GM12878 (cell line): ENCODE data around the gene SHROOM3. TPM values are rescaled to one million over a fixed set of nuclear protein-coding genes. Genes with fewer than 3 reads are reported as not detected.
"Not testable (repeated sequence)": the region's sequence is repeated elsewhere in the genome, so short reads cannot be mapped to it uniquely, and the experiment has no call there.

Source experiments
- ATAC-seq: fragments of 200-7000 bp; cut with Tn5 transposase; 3 replicates; pipeline ENCODE4 v1.9.1; 2020; ENCODE audit warnings: mild to moderate bottlenecking, moderate library complexity
- BruUV-seq: library from RNA; stranded (reverse); fragments of 400-500 nt; replicated peaks from 2 replicates; lab custom pipeline; 2021; lab: Mats Ljungman, UMichigan
- CTCF ChIA-PET: fragments of 300-600 bp; sonication (Branson Sonifier 250); formaldehyde crosslinking; extraction: SDS; loops from one replicate; lab custom pipeline; 2021; ENCODE audit warnings: inconsistent platforms; lab: Yijun Ruan, JAX
- POLR2A ChIA-PET: fragments of 350-600 bp; formaldehyde crosslinking; extraction: SDS; loops from one replicate; lab custom pipeline; 2021; ENCODE audit warnings: inconsistent platforms; lab: Charles Lee
- RAD21 ChIA-PET: fragments of 300-600 bp; sonication (Branson Sonifier 250); formaldehyde crosslinking; loops from one replicate; lab custom pipeline; 2023; ENCODE audit warnings: antibody characterized with exemption; ENCODE audit not compliant: unreplicated experiment; lab: Charles Lee
- SMC1A ChIA-PET: fragments of 300-600 bp; sonication (Branson Sonifier 250); formaldehyde crosslinking; loops from one replicate; lab custom pipeline; 2023; ENCODE audit not compliant: unreplicated experiment, uncharacterized antibody; lab: Charles Lee
- DNase-seq: peaks from one replicate; pipeline ENCODE4 v3.0.0-alpha.2; 2011; ENCODE audit warnings: low read depth, low spot score
- FAIRE-seq: peaks from 3 replicates; lab custom pipeline; 2011; peaks lifted over from hg19 to GRCh38; lab: Jason Lieb, UNC
- H2AFZ ChIP-seq: 2 replicates; pipeline ENCODE4 v1.6.0; 2011; ENCODE audit warnings: low read depth, low read length, control low read depth; ENCODE audit not compliant: control insufficient read depth
- H3K27ac ChIP-seq: 2 replicates; pipeline ENCODE4 v1.5.1; 2011; ENCODE audit warnings: control low read depth; ENCODE audit not compliant: control insufficient read depth, insufficient read depth
- H3K27me3 ChIP-seq, 2 experiments: replicated peaks in 1 of 2; 2 replicates each; pipeline versions ENCODE4 v1.6.0 to v1.6.1; 2011; ENCODE audit warnings: low read length in 1 of 2; ENCODE audit not compliant: control insufficient read depth in 2 of 2, insufficient read depth in 2 of 2
- H3K36me3 ChIP-seq, 2 experiments: 2 replicates each; pipeline ENCODE4 v1.5.1; 2011; ENCODE audit warnings: low read length in 1 of 2; ENCODE audit not compliant: control insufficient read depth in 2 of 2, insufficient read depth in 2 of 2
- H3K4me1 ChIP-seq: 2 replicates; pipeline ENCODE4 v1.6.1; 2011; ENCODE audit warnings: mild to moderate bottlenecking, low read length, moderate library complexity, mixed read lengths; ENCODE audit not compliant: control insufficient read depth, insufficient read depth
- H3K4me2 ChIP-seq: 2 replicates; pipeline ENCODE4 v1.6.0; 2011; ENCODE audit warnings: control low read depth; ENCODE audit not compliant: control insufficient read depth, insufficient read depth
- H3K4me3 ChIP-seq: fragments of 200-600 bp; sonication (generic); 2 replicates; pipeline ENCODE4 v1.5.1; 2016
- H3K79me2 ChIP-seq: 2 replicates; pipeline ENCODE4 v1.6.0; 2011; ENCODE audit warnings: low read length; ENCODE audit not compliant: control insufficient read depth, insufficient read depth
- H3K9ac ChIP-seq: 2 replicates; pipeline ENCODE4 v1.8.0; 2011; ENCODE audit warnings: low read length, control low read depth, mixed read lengths; ENCODE audit not compliant: control insufficient read depth, insufficient read depth
- H3K9me3 ChIP-seq: replicated peaks from 3 replicates; pipeline ENCODE4 v1.5.1; 2011; ENCODE audit warnings: mild to moderate bottlenecking, low read length; ENCODE audit not compliant: control insufficient read depth, insufficient read depth
- H4K20me1 ChIP-seq: 2 replicates; pipeline ENCODE4 v1.6.0; 2011; ENCODE audit not compliant: control insufficient read depth, insufficient read depth
- CREB1 ChIP-seq: IDR thresholded peaks from 2 replicates; pipeline ENCODE4 v1.6.1; 2012; ENCODE audit warnings: low read depth, mild to moderate bottlenecking, inconsistent platforms
- LARP7 ChIP-seq: fragments of 450-650 bp; IDR thresholded peaks from 2 replicates; pipeline ENCODE4 v1.6.1; 2017; ENCODE audit warnings: mild to moderate bottlenecking
- SP1 ChIP-seq: IDR thresholded peaks from one replicate; pipeline ENCODE4 v1.6.1; 2011; ENCODE audit warnings: low read depth, low read length
- ZSCAN29 ChIP-seq: fragments of 450-650 bp; IDR thresholded peaks from 2 replicates; pipeline ENCODE4 v1.6.1; 2017; ENCODE audit warnings: mild to moderate bottlenecking, moderate library complexity
- WGBS: methylation state at CpG from one replicate; pipeline ENCODE4 v1.1.6; 2016; ENCODE audit warnings: low lambda C conversion rate; ENCODE audit not compliant: insufficient replicate concordance, insufficient coverage; ENCODE audit errors: missing lambda C conversion rate; 5-methylcytosine and 5-hydroxymethylcytosine counted together
- in situ Hi-C: fragments of 300-500 bp; cut with MboI; formaldehyde crosslinking; loops from 9 replicates; pipeline ENCODE4 v1.14.3; 2018; ENCODE audit warnings: mixed read lengths
- intact Hi-C: fragments of 100-400 bp; cut with micrococcal nuclease; formaldehyde crosslinking; loops from one replicate; pipeline ENCODE4 v1.14.2; 2022; ENCODE audit not compliant: unreplicated experiment
- polyA plus RNA-seq, 11 experiments: library from polyadenylated mRNA; depleted of rRNA in 4 of 11; unstranded in 6 of 11; stranded (reverse) in 5 of 11; fragments of >200 nt; fragmentation: Nextera tagmentation in 4 of 11; fragmentation: Illumina TruSeq in 1 of 11; extraction: Ambion mirVana in 4 of 11; extraction: Trizol in 1 of 11; gene quantifications; 1 replicate in 1 of 11; 2 replicates in 10 of 11; pipeline versions ENCODE4 v1.2.1 to v1.2.3, GENCODE V29; 2011 to 2016; ENCODE audit warnings: inconsistent platforms in 2 of 11, missing spikeins in 2 of 11, low read depth in 1 of 11
- total RNA-seq, 4 experiments: library from RNA; depleted of rRNA in 3 of 4; stranded (reverse); fragments of >200 nt in 3 of 4; fragmentation: Illumina TruSeq in 1 of 4; extraction: Trizol in 1 of 4; gene quantifications; 2 replicates each; pipeline versions ENCODE4 v1.2.1 to v1.2.3, GENCODE V29; 2013 to 2021
- TF ChIP-seq, protein P1 (sequence below): fragments of 450-650 bp; IDR thresholded peaks from 2 replicates; pipeline ENCODE4 v1.6.1; 2018; ENCODE audit warnings: mild to moderate bottlenecking, low read depth, moderate library complexity; ENCODE audit not compliant: partially characterized antibody

The SHROOM3 gene
- total and polyA plus RNA-seq, 10 of the 15 experiments (the other 5 are each of a cell fraction or from before 2014, with no cell fraction given): under 0.01 to 0.29 (median 0.08) TPM; not detected in 1

DNA sequence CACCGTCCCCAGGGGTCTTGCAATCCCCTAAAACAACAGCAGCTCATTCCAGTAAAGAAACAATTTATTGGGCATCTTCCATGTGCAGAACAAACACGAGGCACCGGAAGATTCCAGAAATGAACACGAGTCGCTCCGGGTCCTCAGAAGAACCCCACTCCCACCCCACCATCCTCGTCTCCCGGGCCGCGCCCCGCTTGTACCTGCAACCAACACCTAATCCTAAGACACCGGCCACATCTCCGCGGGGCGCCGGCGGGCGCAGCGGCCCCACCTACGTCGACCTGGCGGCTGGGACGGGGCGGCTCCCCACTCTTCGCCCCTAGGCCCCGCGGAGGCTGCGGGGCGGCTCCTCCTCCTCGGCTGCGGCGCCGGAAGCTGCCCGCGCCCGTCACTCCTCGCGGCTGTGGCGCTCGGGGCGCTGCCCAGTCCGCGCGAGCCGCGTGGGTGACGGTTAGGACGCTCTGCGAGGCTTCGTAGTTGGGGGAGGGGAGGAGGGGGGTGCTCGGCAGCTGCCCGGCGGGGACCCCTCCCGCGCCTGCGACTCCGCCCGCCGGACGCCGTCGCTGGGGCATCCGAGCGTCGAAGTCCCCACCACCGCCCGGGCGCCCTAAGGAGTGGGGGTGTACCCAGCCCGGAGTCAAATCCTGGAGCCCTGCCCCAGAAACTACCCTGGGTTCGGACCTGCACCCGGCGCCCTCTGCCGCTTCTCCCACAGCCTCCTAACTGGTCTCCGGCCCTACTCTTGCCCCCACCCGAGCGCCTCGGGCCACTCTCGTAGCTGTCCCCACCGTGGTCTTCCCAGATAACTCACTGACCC is 14.1 kb upstream of the SHROOM3 start, which contains the start of gene CCDC158:
TSS of gene CCDC158 (minus strand) at position 380 of the 820 bp plus-strand sequence. CDS start 17,934 bp downstream, outside the sequence.
- in situ Hi-C loops: no loop called here
- no TSS peak for BruUV-seq
- no peak within 1 kb of the TSS for H3K27ac ChIP-seq
- no peak for DNase-seq
- no peaks in the 10 kb centered on the region; the same call in 2 of the 3 replicates for H3K9me3 ChIP-seq
- H4K20me1 ChIP-seq: no peaks in the 10 kb centered on the region
- H3K27me3 ChIP-seq: no peaks in the 10 kb centered on the region; a peak in 1 of 4 replicates
- ChIA-PET CTCF (no interaction called here), POLR2A (no interaction called here)
- H3K4me2 ChIP-seq: no peak within 1 kb of the TSS
- TF ChIP-seq CREB1 (no peak), SP1 (no peak), LARP7 (no peak), ZSCAN29 (no peak)
- TF ChIP-seq, protein P1, sequence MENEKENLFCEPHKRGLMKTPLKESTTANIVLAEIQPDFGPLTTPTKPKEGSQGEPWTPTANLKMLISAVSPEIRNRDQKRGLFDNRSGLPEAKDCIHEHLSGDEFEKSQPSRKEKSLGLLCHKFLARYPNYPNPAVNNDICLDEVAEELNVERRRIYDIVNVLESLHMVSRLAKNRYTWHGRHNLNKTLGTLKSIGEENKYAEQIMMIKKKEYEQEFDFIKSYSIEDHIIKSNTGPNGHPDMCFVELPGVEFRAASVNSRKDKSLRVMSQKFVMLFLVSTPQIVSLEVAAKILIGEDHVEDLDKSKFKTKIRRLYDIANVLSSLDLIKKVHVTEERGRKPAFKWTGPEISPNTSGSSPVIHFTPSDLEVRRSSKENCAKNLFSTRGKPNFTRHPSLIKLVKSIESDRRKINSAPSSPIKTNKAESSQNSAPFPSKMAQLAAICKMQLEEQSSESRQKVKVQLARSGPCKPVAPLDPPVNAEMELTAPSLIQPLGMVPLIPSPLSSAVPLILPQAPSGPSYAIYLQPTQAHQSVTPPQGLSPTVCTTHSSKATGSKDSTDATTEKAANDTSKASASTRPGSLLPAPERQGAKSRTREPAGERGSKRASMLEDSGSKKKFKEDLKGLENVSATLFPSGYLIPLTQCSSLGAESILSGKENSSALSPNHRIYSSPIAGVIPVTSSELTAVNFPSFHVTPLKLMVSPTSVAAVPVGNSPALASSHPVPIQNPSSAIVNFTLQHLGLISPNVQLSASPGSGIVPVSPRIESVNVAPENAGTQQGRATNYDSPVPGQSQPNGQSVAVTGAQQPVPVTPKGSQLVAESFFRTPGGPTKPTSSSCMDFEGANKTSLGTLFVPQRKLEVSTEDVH: no peak
- TF ChIP-seq, all 136 proteins: peak for 0
- Histone ChIP-seq H3K4me3 (no peak within 1 kb of the TSS), H3K36me3 (no peaks in the 10 kb centered on the region), H3K9ac (no peak within 1 kb of the TSS), H2AFZ (no peak within 1 kb of the TSS), H3K4me1 (no peaks in the 10 kb centered on the region), H3K79me2 (no peaks in the 10 kb centered on the region)
- SMC1A ChIA-PET: no interaction called here
- FAIRE-seq: no peak
- RAD21 ChIA-PET: no interaction called here
- no peak for ATAC-seq
- intact Hi-C loops: no loop called here
- WGBS: 41% methylated on average over 58 of the region's 79 CpGs

DNA sequence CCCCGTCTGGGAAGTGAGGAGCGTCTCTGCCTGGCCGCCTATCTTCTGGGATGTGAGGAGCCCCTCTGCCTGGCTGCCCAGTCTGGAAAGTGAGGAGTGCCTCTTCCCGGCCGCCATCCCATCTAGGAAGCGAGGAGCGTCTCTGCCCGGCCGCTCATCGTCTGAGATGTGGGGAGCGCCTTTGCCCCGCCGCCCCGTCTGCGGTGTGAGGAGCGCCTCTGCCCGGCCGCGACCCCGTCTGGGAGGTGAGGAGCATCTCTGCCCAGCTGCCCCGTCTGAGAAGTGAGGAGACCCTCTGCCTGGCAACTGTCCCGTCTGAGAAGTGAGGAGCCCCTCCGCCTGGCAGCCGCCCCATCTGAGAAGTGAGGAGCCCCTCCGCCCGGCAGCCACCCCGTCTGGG is 11.9 kb upstream of the SHROOM3 start:
- H3K27ac ChIP-seq, H3K9me3 ChIP-seq, H3K4me3 ChIP-seq, H4K20me1 ChIP-seq, RAD21 ChIA-PET, SMC1A ChIA-PET, H3K9ac ChIP-seq, intact Hi-C loops, ATAC-seq, CTCF ChIA-PET, FAIRE-seq, BruUV-seq, H3K4me2 ChIP-seq, H2AFZ ChIP-seq, H3K4me1 ChIP-seq, H3K79me2 ChIP-seq, POLR2A ChIA-PET, H3K27me3 ChIP-seq, H3K36me3 ChIP-seq, DNase-seq, in situ Hi-C loops: not testable (repeated sequence)
- WGBS: 64% methylated on average over 4 of the region's 27 CpGs
